HG03139 (cell line): ENCODE measurements around the gene CHRNG.

Experiments
- ATAC-seq: cut with Tn5 transposase; IDR thresholded peaks from one replicate; pipeline ENCODE4 v1.9.1; 2021; ENCODE audit not compliant: unreplicated experiment

Gene CHRNG

GRCh38 chr2:232575404-232575746 lies 35.9 kb downstream of the CHRNG start:
- no peak for ATAC-seq

DNA sequence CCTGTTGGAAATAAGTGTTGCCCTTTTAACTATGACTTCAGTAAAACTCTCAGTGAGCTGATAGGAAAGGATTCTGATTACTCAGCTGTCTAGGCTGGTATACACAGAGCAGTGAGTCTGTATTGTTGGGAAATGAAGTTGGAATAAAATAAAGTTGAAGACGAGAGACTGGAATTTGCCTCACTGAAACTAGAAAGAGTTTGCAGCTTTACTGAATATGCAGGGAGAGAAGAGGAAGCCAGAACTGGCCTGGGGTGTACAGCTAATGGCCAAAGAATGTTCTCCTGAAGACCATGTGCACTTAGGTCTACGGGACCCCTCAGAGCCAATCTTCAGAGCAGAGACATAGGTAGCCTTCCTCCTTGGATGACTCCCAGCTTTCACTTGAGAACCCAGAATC lies 37.5 kb downstream of the CHRNG start:
- ATAC-seq, result no peak

- no peak for ATAC-seq
Observed at GRCh38 chr2:232577841-232578240, 38.3 kb downstream of the CHRNG start.

DNA sequence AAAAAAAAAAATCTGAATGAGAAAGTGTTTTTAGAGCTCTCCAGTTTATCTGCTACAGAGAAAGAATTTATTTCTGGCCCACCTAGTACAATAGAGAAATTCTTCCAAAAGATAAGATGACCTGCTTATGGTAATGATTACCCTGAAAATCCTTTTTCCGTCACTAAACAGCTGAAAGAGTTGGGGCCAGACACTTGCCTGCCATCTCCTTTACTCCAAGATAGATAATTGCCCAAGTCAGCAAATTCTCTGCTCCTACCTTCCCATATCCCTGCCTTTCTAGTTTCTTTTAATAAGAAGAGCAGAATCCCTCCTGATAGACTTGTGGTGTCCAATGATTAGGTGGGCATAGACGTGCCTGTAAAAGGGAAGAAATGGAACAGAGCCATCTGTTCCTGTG lies 39.1 kb downstream of the CHRNG start:
- ATAC-seq, result no peak

GRCh38 chr2:232580648-232580981 lies 41.1 kb downstream of the CHRNG start:
- no peak for ATAC-seq

- no peak for ATAC-seq
Observed at GRCh38 chr2:232581725-232582124, 42.2 kb downstream of the CHRNG start.

DNA sequence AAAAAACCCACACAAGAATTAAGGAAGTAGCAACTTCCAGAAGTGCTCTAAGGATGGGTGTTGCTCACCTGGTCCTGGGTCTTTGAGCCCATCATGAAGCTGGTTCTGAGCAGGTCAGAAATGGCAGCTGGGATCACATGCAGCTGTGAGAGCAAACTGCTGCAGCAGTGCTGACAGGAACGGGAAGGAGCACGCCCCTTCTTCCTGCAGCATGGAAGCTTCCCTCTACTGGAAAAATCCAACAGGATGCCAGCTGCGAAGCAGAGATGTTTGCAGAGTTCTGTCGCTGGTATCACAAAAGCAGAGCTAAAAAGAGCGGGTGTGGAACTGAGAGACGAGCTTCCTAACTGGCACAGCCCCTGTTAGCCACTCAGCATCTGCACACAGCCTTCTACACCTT lies 44.7 kb downstream of the CHRNG start:
- ATAC-seq, result no peak

DNA sequence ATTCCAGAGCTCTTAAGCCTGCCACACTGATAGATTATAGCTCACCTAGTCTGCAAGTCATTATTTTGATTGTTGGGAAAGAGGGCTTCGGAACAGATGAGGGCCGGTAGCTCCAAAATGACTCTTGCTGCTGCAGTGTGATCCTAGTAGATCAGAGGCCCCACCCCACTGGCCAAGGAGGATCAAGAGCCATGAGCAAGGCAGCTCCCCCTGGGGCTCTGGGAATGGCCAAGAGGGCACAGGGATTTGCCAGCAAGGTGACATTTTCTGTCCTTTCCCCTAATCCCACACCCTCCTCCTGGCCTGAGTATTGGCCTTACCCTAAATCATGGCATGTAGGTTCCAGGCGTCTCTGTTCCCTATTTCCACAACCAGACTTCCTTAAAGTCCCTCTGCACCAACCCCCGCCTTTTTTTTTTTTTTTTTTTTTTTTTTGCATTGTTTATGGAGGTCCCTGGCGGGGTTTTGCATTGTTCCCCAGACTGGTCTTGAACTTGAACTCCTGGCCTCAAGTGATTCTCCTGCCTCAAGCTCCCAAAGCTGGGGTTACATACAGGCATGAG lies 47.5 kb downstream of the CHRNG start:
- ATAC-seq, result no peak

DNA sequence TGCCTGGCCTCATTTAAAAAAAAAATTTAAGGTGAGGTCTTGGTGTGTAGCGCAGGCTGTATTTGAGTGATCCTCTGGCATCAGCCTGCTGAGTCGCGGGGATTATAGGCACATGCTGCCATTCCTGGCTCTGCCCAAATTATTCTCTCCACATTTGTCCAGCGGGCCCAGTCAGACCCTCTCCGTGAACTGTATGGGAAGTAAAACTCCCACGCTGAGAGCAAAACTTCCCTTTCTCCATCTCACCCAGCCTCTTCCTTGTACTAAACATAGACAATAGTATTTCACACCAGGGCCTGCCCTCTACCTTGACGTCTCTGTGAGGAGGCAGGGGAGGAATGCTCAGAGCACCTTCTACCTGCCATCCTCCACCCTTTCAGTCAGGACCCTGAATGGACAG lies 48.0 kb downstream of the CHRNG start:
- ATAC-seq, result no peak

DNA sequence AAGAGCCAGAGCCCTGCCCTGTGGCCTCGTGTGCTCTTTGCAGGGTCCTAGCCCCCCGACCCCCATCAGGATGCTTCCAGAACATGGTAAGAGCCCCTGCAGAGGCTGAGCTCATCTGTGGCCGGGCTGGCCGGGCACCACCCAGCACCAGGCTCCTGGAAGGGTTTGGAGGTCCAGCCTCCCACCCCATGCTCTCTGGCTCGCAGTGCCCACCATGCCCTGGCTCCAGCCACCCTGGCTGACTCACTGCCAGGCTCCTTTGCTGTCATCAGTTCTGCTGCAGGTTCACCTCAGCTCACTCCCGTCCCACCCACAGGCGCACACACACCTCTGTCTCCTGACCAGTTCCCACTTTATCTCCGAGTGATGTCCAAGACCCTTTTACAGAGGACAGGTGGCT lies 48.5 kb downstream of the CHRNG start:
- no peak for ATAC-seq

GRCh38 chr2:232588680-232589585 lies 49.4 kb downstream of the CHRNG start:
- no peak for ATAC-seq

DNA sequence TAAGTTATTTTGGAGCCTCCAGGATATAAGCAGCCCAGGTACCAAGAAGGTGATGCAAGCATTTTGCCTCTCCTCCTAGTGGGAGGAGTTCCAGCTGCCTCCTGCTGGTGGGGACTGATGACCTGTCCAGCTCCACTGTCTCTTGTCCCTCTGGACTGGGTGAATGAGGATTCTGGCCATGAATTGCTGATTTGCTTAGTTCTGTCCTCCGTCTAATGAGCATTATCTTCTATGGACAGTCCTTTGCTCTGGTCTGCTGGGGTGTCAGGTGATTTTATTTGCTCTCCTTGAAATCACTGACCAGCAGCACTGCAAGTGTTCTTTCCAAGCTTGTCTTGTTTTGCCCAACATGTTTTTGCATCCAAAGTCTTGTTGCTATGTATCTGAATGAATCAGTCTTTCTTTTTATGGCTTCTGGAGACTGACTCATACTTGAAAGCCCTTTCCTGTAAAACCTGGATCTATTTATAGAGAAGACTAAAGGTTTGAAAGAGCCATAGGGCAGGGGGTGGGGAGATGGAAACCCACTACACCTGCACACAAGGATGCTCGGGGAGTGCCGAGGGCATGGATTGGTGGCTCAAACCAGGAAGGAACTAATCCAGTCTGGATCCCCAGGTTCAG lies 53.4 kb downstream of the CHRNG start:
- ATAC-seq, result no peak

DNA sequence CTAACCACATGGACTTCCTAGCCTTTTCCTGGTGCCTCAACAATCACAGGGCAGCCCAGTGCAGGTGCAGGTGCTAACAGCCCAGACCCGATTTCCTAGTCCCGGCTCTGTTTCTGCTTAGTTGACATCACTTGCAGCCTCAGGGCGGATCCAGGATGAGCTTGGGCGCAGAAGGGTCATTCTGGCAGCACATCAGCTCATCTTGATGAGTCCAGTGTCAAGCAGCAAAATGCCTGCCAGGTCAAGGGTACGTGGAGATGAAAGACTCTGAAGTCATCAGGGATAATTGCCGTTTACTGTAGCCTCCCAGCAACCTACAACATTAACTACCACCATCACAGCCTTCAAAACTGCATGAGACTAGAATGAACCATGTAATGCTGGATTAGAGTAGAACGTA lies 54.5 kb downstream of the CHRNG start:
- ATAC-seq, result no peak
